Neural cell (in vitro differentiated cells): ENCODE measurements around the gene RAI1. TPM values are rescaled to one million over a fixed set of nuclear protein-coding genes. Genes with fewer than 3 reads are reported as not detected.

Experiments used
- H2AFZ ChIP-seq: fragments of 200-600, 300-800 bp; sonication (generic), shearing (Covaris generic); 2 replicates; pipeline ENCODE4 v1.6.0; 2014; ENCODE audit warnings: low read depth, mild to moderate bottlenecking, antibody characterized with exemption, low read length, moderate library complexity
- H3F3A ChIP-seq: fragments of 200-600 bp; shearing (Covaris generic); 2 replicates; pipeline ENCODE4 v1.6.1; 2016; ENCODE audit warnings: mild to moderate bottlenecking, moderate library complexity, mixed read lengths, antibody characterized with exemption, low read length; ENCODE audit not compliant: insufficient read depth, poor library complexity, severe bottlenecking
- H3K27ac ChIP-seq: fragments of 200-600, 300-800 bp; sonication (generic), shearing (Covaris generic); 2 replicates; pipeline ENCODE4 v1.5.1; 2014; ENCODE audit warnings: mild to moderate bottlenecking, low read length, moderate library complexity
- H3K27me3 ChIP-seq: fragments of 300-800, 200-600 bp; sonication (generic), shearing (Covaris generic); 2 replicates; pipeline ENCODE4 v1.6.0; 2014; ENCODE audit warnings: mild to moderate bottlenecking, low read depth, low read length, moderate library complexity; ENCODE audit not compliant: insufficient read depth
- H3K36me3 ChIP-seq: fragments of 300-800, 200-600 bp; sonication (generic), shearing (Covaris generic); 2 replicates; pipeline ENCODE4 v1.5.1; 2014; ENCODE audit warnings: mild to moderate bottlenecking, antibody characterized with exemption, low read length, moderate library complexity; ENCODE audit not compliant: insufficient read depth
- H3K4me2 ChIP-seq: fragments of 300-800, 200-600 bp; sonication (generic), shearing (Covaris generic); 2 replicates; pipeline ENCODE4 v1.6.0; 2014; ENCODE audit warnings: mild to moderate bottlenecking, low read length
- H3K4me3 ChIP-seq: fragments of 300-800, 200-600 bp; sonication (generic), shearing (Covaris generic); 2 replicates; pipeline ENCODE4 v1.5.1; 2014; ENCODE audit warnings: mild to moderate bottlenecking, low read length, moderate library complexity
- H3K79me2 ChIP-seq: fragments of 200-600 bp; shearing (Covaris generic); replicated peaks from 2 replicates; pipeline ENCODE4 v1.6.0; 2014; ENCODE audit warnings: mild to moderate bottlenecking, low read length, moderate library complexity; ENCODE audit not compliant: insufficient read depth
- H3K9ac ChIP-seq: fragments of 300-800, 200-600 bp; sonication (generic), shearing (Covaris generic); 2 replicates; pipeline ENCODE4 v1.6.1; 2016; ENCODE audit warnings: mild to moderate bottlenecking, low read length, mixed read lengths
- H3K9me2 ChIP-seq: fragments of 200-600 bp; shearing (Covaris generic); 2 replicates; pipeline ENCODE4 v1.6.1; 2016; ENCODE audit warnings: mild to moderate bottlenecking, low read length, mixed read lengths; ENCODE audit not compliant: insufficient read depth
- H3K9me3 ChIP-seq: fragments of 200-600, 300-800 bp; sonication (generic), shearing (Covaris generic); 2 replicates; pipeline ENCODE4 v1.6.1; 2016; ENCODE audit warnings: mild to moderate bottlenecking, mixed run types, low read length, moderate library complexity, mixed read lengths
- H4K20me1 ChIP-seq: fragments of 200-600 bp; shearing (Covaris generic); 2 replicates; pipeline ENCODE4 v1.6.1; 2016; ENCODE audit warnings: mild to moderate bottlenecking, mixed run types; ENCODE audit not compliant: insufficient read depth
- EP300 ChIP-seq: fragments of 450-650 bp; conservative IDR thresholded peaks from 2 replicates; pipeline ENCODE4 v1.6.1; 2014; ENCODE audit warnings: antibody characterized with exemption, mild to moderate bottlenecking, moderate library complexity; ENCODE audit not compliant: poor library complexity, severe bottlenecking
- EZH2 ChIP-seq: fragments of 200-600, 300-800 bp; shearing (Covaris generic), sonication (generic); IDR thresholded peaks from 2 replicates; pipeline ENCODE4 v1.6.1; 2014; ENCODE audit warnings: antibody characterized with exemption, low read length, borderline replicate concordance, mild to moderate bottlenecking; ENCODE audit not compliant: insufficient read depth, poor library complexity, severe bottlenecking
- MXI1 ChIP-seq: fragments of 450-650 bp; conservative IDR thresholded peaks from 2 replicates; pipeline ENCODE4 v1.6.1; 2014; ENCODE audit warnings: antibody characterized with exemption, mild to moderate bottlenecking; ENCODE audit not compliant: poor library complexity, severe bottlenecking
- POLR2AphosphoS5 ChIP-seq: IDR thresholded peaks from 2 replicates; pipeline ENCODE4 v1.6.1; 2012
- RAD21 ChIP-seq: fragments of 450-650 bp; conservative IDR thresholded peaks from 2 replicates; pipeline ENCODE4 v1.6.1; 2014; ENCODE audit warnings: antibody characterized with exemption, mild to moderate bottlenecking, moderate library complexity
- SMC3 ChIP-seq: fragments of 450-650 bp; conservative IDR thresholded peaks from 2 replicates; pipeline ENCODE4 v1.6.1; 2014; ENCODE audit warnings: antibody characterized with exemption, mild to moderate bottlenecking, moderate library complexity; ENCODE audit not compliant: poor library complexity
- TAF1 ChIP-seq: IDR thresholded peaks from 2 replicates; pipeline ENCODE4 v1.6.1; 2012; ENCODE audit warnings: low read depth
- polyA plus RNA-seq: library from polyadenylated mRNA; depleted of rRNA; stranded (reverse); fragments of >200 nt; gene quantifications from 2 replicates; pipeline ENCODE4 v1.2.3, GENCODE V29; 2014
- TF ChIP-seq, protein P1 (sequence below): fragments of 450-650 bp; IDR thresholded peaks from 2 replicates; pipeline ENCODE4 v1.5.1; 2014; ENCODE audit warnings: antibody characterized with exemption, mild to moderate bottlenecking, moderate library complexity; ENCODE audit not compliant: poor library complexity, severe bottlenecking
- TF ChIP-seq, protein P2 (sequence below): IDR thresholded peaks from 2 replicates; pipeline ENCODE4 v1.6.1; 2012; ENCODE audit warnings: borderline replicate concordance

The RAI1 gene
- polyA plus RNA-seq, 1 donor from 2014 or later, result 16.9 TPM

DNA sequence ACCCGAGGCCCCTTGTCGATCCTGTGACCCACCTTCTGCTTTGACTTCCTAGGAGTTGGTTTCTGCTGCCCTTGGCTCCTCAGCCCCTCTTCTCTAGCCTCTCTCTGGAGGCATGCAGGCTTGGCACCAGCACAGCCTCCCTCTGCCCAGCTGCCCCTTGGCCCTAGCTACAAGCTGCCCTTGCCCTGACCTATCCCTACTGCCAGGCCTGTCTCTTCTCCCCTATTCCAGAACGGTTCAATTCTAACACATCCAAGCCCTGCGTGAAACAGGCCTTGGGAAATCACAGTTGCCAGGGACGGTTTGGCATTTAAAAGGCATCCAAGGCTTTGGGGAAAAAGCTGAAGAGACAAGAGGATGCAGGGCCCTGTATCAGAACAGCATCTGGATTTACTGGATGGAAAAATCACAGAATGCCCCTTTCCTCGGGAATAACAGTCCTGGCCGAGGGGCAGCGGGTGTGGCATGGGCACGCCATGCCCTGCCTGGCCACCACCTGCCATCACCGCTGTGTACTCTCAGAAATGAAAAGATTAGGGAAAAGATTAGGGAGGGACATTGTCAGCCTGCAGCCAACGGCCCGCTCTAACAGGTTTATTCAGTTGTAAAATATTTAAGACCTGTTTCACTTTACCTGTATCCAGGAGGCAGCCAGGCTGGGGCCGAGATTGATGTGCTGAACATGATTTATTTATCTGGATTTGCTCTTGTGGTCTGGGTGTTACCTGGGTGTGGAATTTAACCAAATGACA lies 15.8 kb downstream of the RAI1 start:
- TF ChIP-seq MXI1 (no peak), RAD21 (no peak), POLR2AphosphoS5 (no peak), SMC3 (no peak)
- TF ChIP-seq, protein P1, sequence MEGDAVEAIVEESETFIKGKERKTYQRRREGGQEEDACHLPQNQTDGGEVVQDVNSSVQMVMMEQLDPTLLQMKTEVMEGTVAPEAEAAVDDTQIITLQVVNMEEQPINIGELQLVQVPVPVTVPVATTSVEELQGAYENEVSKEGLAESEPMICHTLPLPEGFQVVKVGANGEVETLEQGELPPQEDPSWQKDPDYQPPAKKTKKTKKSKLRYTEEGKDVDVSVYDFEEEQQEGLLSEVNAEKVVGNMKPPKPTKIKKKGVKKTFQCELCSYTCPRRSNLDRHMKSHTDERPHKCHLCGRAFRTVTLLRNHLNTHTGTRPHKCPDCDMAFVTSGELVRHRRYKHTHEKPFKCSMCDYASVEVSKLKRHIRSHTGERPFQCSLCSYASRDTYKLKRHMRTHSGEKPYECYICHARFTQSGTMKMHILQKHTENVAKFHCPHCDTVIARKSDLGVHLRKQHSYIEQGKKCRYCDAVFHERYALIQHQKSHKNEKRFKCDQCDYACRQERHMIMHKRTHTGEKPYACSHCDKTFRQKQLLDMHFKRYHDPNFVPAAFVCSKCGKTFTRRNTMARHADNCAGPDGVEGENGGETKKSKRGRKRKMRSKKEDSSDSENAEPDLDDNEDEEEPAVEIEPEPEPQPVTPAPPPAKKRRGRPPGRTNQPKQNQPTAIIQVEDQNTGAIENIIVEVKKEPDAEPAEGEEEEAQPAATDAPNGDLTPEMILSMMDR, result no peak
- Histone ChIP-seq H4K20me1 (no peaks in the 10 kb centered on the region), H3K27ac (peak overlapping the region; percentile 24)

DNA sequence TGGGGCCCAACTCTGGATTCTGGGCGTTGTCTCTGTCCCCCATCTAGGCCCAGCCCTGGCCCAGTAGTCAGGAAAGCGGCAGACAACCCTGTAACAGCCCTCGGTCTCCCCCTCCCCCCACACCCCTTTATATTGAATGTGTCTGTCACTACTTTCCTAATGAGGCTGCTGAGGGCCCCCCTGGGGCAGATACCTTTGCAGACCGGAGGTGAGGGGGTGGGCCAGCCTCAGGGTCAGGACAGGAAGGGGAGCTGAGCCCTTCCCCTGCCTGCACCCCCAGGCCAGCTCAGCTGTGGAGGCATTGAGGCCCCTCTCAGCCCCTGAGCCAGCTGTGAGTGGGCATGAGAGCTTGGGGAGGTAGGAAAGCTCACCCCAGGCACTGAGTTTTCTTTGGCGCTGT lies 17.1 kb downstream of the RAI1 start:
- peak overlapping the region; percentile 34 for H3K27ac ChIP-seq
- H3K4me3 ChIP-seq, result peak overlapping the region; percentile 37
- H3F3A ChIP-seq, result peaks cover 4% of the 10 kb centered on the region
- H3K79me2 ChIP-seq, result peaks cover 87% of the 10 kb centered on the region
- H3K36me3 ChIP-seq, result no peaks in the 10 kb centered on the region
- no peak overlapping the region for H3K4me2 ChIP-seq
- peak overlapping the region; percentile 42 for H3K9ac ChIP-seq
- H3K9me2 ChIP-seq, result no peaks in the 10 kb centered on the region
- H2AFZ ChIP-seq, result no peak overlapping the region
- H3K9me3 ChIP-seq, result no peaks in the 10 kb centered on the region
- no peak for TF ChIP-seq EP300
- no peak for TF ChIP-seq MXI1
- TF ChIP-seq, protein P1, result no peak
- no peak for TF ChIP-seq POLR2AphosphoS5
- no peak for TF ChIP-seq TAF1
- TF ChIP-seq, protein P2, sequence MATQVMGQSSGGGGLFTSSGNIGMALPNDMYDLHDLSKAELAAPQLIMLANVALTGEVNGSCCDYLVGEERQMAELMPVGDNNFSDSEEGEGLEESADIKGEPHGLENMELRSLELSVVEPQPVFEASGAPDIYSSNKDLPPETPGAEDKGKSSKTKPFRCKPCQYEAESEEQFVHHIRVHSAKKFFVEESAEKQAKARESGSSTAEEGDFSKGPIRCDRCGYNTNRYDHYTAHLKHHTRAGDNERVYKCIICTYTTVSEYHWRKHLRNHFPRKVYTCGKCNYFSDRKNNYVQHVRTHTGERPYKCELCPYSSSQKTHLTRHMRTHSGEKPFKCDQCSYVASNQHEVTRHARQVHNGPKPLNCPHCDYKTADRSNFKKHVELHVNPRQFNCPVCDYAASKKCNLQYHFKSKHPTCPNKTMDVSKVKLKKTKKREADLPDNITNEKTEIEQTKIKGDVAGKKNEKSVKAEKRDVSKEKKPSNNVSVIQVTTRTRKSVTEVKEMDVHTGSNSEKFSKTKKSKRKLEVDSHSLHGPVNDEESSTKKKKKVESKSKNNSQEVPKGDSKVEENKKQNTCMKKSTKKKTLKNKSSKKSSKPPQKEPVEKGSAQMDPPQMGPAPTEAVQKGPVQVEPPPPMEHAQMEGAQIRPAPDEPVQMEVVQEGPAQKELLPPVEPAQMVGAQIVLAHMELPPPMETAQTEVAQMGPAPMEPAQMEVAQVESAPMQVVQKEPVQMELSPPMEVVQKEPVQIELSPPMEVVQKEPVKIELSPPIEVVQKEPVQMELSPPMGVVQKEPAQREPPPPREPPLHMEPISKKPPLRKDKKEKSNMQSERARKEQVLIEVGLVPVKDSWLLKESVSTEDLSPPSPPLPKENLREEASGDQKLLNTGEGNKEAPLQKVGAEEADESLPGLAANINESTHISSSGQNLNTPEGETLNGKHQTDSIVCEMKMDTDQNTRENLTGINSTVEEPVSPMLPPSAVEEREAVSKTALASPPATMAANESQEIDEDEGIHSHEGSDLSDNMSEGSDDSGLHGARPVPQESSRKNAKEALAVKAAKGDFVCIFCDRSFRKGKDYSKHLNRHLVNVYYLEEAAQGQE, result no peak
- no peak for TF ChIP-seq EZH2
- no peak for TF ChIP-seq SMC3
- no peak for TF ChIP-seq RAD21
- no peaks in the 10 kb centered on the region for H4K20me1 ChIP-seq
- H3K27me3 ChIP-seq, result no peaks in the 10 kb centered on the region

More for the DNA sequence above, 15.8 kb downstream of the RAI1 start:
- H3K79me2 ChIP-seq, result peaks cover 87% of the 10 kb centered on the region
- no peak overlapping the region for H2AFZ ChIP-seq
- no peaks in the 10 kb centered on the region for H3K27me3 ChIP-seq
- H3F3A ChIP-seq, result peaks cover 4% of the 10 kb centered on the region
- peak overlapping the region; percentile 42 for H3K9ac ChIP-seq
- H3K4me3 ChIP-seq, result no peak overlapping the region
- H3K36me3 ChIP-seq, result no peaks in the 10 kb centered on the region
- no peaks in the 10 kb centered on the region for H3K9me3 ChIP-seq
- no peak overlapping the region for H3K4me2 ChIP-seq
- no peaks in the 10 kb centered on the region for H3K9me2 ChIP-seq
